CD1c-positive myeloid dendritic cell (primary cell): ENCODE results near the gene UPK3A.
A peak's percentile ranks its signal among the peaks of the same experiment; 100 is the strongest.

ENCODE experiments used
- DNase-seq: peaks from one replicate; pipeline ENCODE4 v3.0.0-alpha.2; 2016; ENCODE audit errors: extremely low spot score

Gene UPK3A

DNA sequence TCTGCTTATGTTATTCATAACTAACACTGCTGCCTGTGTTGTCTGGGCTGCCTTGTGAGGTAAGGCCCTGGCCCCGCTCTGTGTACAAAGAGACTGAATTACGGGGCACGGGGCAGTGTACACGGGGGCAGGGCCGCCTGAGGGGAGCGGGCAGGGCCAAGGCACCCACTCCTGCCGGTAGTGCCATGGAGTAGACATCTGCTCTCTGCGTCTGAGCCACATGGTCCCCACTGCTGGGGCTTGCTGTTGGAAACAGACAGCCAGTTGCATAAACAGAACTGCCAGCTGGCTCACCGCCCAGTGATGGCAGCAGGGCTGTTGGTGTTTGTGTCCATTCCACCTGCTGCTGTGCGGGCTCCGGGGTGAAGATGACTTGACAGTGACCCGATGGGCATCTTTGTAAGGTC, 44.8 kb downstream of the UPK3A start:
- no peak for DNase-seq

DNA sequence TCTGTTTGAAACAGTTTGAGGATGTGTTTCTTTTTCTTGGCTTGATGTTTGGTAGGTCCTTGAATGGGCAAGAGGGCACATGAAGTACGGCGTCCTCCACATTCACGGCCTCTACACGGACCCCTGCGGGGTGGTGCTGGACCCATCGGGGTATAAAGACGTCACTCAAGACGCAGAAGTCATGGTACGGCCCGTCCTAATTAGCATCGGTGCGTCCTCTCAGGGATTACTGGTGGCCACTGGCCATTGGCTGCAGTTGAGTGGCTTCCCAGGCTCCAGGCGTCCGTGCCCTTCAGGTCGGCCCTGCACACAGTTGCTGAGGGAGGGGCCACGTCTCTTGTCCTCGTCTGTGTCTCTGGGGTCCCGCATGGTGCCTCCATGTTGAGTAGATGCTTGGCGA, 45.8 kb downstream of the UPK3A start:
- DNase-seq, result no peak

- no peak for DNase-seq
These were observed 46.7 kb downstream of the UPK3A start for GRCh38 chr22:45331486-45331885.

DNA sequence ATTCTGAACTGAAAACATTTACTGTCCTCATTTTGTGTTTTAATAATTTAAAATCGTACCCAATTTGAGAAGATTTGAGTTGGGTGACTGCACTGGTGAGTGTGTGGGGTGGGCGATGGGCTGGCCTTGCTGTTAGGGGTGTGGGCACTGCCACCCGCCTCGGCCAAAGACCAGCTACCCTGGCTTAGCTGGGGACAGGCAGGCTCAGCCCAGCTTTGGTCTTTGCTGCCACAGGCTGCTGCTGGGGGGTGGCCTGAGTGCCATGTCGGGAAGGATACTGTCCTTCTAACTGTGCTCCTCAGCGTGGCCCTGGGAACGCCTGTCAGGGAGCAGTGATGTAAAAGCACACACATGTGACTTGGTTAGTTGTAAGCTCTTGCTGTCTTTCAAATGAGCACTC, 47.3 kb downstream of the UPK3A start:
- DNase-seq, result no peak

DNA sequence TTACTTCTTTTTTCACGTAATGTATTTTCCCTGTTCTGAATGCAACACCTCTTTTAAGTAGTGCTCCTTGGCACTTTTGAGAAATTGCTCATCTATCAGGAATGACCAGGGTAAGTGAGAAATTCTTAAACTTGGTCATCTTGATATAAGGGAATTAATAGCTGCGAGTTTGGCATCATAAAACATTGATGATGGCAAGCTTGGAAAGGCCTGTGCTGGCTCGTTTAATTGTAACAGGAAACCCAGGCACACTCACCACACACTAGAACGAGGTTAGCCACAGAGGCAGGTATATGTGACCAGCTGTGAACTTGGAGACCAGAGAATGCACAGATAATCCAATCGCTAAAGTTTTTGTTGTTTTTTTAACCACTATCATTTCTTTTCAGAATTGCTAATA, 49.3 kb downstream of the UPK3A start:
- DNase-seq, result no peak

- no peak for DNase-seq
These were observed 49.8 kb downstream of the UPK3A start for GRCh38 chr22:45334528-45334927.

DNA sequence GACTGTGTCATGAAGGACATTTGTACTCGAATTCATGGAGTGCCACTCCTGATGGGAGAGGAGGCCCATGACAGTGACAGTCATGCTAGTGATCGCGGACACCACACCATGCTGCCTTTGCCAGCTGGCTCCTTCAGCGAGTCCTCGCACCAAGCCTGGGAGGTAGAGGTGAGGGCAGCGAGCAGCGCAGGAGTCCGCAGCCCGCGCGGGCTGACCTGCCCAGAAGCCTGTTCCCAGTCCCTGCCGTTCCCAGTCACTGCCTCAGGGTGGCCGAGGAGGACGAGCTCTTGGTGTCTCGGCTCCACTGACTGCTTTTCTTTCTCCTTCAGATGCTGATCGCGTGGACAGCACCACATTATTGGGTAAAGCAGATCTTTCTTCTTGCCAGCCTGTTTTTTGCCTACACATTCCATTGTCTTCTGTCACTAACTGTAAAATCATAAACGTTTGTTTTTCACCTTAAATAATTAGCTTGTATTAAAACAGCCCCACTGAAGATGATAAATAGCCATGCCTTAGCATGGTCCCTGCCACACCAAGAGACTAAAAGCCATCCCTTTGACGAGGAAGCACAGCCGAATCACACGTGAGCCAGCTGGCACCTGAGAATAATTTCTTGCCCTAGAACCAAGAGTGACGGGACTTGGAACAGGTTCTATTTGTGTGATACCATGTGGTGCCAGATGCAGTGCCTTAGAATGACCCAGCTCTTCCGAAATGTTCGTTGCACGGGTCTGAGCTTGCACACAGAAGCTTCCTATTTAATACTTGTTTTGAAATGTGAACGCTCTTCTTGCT, 50.5 kb downstream of the UPK3A start:
- no peak for DNase-seq

GRCh38 chr22:45335854-45336522, 51.2 kb downstream of the UPK3A start:
- no peak for DNase-seq

DNA sequence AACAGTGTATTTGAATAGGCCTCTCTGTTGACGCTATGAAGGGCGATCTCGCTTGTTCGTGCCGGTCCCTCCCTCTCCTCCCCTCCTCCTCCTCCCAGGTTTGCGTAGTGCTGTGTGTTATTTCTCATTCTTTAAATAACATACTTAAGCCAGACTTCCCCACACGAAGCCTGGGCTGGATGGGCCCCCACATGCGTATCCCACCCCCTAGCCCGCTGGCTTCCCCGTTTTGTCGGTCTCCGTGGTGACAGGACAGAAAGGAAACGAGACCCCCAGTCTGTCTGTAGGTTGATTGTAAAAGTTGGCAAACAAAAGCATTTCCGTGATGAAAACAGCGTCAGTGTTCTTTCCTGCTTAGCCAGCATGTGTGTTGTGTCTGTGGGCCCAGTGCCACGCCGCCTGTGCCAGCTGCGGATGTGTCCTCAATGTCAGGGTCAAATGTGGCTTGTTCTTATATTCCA, 52.3 kb downstream of the UPK3A start:
- no peak for DNase-seq

DNA sequence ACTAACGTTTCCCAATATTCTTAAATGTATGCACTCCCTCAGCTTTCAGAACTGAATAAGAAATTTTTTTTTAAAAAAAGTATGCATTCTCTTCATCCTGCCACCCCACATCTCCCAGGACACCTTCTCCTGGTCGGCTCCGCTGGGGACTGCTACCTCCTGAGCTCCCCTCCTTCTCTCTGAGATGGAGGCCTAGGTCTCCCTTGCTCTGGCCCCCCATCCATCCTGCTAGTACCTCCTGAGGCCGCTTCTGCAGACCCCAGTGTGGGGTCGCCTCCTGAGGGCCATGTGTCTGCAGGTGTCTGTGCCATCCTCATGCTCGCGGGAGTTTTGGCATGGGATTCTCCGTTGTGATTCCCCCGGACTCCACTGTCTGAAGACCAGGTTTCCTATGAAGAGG, 52.8 kb downstream of the UPK3A start:
- no peak for DNase-seq

GRCh38 chr22:45338795-45339194, 54.0 kb downstream of the UPK3A start:
- DNase-seq, result no peak

GRCh38 chr22:45340323-45340722, 55.6 kb downstream of the UPK3A start:
- DNase-seq, result no peak

DNA sequence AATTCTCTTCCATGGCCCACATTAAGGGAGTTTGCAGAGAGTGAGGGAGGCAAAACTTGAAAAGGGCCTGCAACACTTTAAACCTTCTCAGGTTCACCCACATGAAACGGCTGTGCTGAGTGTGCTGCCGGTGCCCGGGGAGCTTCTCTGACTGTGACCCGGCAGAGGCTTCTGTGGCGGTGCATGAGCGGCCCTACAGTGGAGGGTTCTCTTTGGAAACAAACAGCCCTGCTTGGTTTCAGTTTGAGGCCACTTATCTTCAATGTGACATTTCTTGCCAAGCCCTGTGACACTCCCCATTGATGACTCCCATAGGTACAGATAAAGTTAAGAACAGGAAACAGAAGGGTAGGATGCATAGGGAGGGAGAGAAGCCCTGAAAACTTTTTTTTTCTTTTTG, 56.7 kb downstream of the UPK3A start:
- DNase-seq, result no peak

DNA sequence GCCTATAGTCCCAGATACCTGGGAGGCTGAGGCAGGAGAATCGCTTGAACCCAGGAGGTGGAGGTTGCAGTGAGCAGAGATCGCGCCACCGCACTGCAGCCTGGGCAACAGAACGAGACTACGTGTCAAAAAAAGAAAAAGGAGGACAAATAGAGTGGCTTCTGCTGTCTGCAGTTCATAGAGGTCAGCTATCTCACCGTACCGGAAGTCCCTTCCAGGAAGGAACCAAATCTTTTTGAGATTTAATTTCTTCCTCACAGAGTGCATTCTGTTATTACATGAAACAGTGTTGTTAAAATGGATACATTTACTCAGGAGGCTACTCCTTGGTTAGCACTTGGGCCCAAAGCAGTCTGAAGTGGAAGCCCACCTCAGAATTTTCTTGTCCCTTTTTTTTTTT, 58.4 kb downstream of the UPK3A start:
- DNase-seq, result no peak

- peak; percentile 20 for DNase-seq
These were observed 59.6 kb downstream of the UPK3A start for GRCh38 chr22:45344334-45344733.
